Gastrocnemius medialis (tissue), 4 donors: ENCODE measurements around the gene LAMB1. TPM values are rescaled to one million over a fixed set of nuclear protein-coding genes. Genes with fewer than 3 reads are reported as not detected.

Experiments used
- ATAC-seq, 2 donors: fragments of 150-250 bp; one replicate each; pipeline ENCODE4 v1.9.1; 2016
- DNase-seq, 2 donors: peaks; one replicate each; pipeline ENCODE4 v3.0.0-alpha.2; 2019
- H3K27ac ChIP-seq, 4 donors: fragments of 200-600 bp; sonication (generic); 1 replicate in 1 of 4; 2 replicates in 3 of 4; pipeline ENCODE4 v1.5.1; 2016 to 2018; ENCODE audit warnings: mild to moderate bottlenecking in 2 of 4, moderate library complexity in 1 of 4
- H3K27me3 ChIP-seq, 3 donors: fragments of 200-600 bp; sonication (generic) in 2 of 3; 1 replicate in 1 of 3; 2 replicates in 2 of 3; pipeline versions ENCODE4 v1.5.1 to v1.6.0; 2016 to 2019; ENCODE audit warnings: mild to moderate bottlenecking in 1 of 3, moderate library complexity in 1 of 3
- H3K36me3 ChIP-seq, 2 donors: fragments of 200-600 bp; sonication (generic) in 1 of 2; one replicate each; pipeline ENCODE4 v1.5.1; 2017 to 2018
- H3K4me1 ChIP-seq, 2 donors: fragments of 200-600 bp; sonication (generic) in 1 of 2; one replicate each; pipeline ENCODE4 v1.5.1; 2016 to 2017; ENCODE audit warnings: mild to moderate bottlenecking in 2 of 2
- H3K4me3 ChIP-seq, 4 donors: fragments of 200-600 bp; sonication (generic) in 3 of 4; 1 replicate in 1 of 4; 2 replicates in 3 of 4; pipeline ENCODE4 v1.5.1; 2016 to 2019; ENCODE audit warnings: mild to moderate bottlenecking in 2 of 4
- H3K9me3 ChIP-seq, 3 donors: fragments of 200-600 bp; sonication (generic) in 2 of 3; 1 replicate in 1 of 3; 2 replicates in 2 of 3; pipeline ENCODE4 v1.5.1; 2016 to 2019
- CTCF ChIP-seq, 5 experiments: fragments of 450-650 bp in 3 of 5; fragments of 200-600 bp in 2 of 5; sonication (generic) in 2 of 5; IDR thresholded peaks in 4 of 5; conservative IDR thresholded peaks in 1 of 5; 1 replicate in 4 of 5; 2 replicates in 1 of 5; pipeline ENCODE4 v1.5.1; 2016 to 2019; ENCODE audit warnings: antibody characterized with exemption in 5 of 5, mild to moderate bottlenecking in 3 of 5, moderate library complexity in 3 of 5
- POLR2A ChIP-seq, 2 donors: fragments of 450-650 bp; IDR thresholded peaks; one replicate each; pipeline ENCODE4 v1.6.1; 2017; ENCODE audit warnings: antibody characterized with exemption in 2 of 2, mild to moderate bottlenecking in 2 of 2, moderate library complexity in 2 of 2
- in situ Hi-C, 4 donors: fragments of 200-750 bp; cut with MboI; loops; one replicate each; pipeline versions ENCODE4 v1.15.0 to v1.8.0; 2017; ENCODE audit warnings: low sequenced_read_pairs in 4 of 4
- intact Hi-C: fragments of 100-400 bp; cut with DNase I; formaldehyde crosslinking; loops from one replicate; pipeline ENCODE4 v1.15.1; 2023; ENCODE audit warnings: low total_unique reads
- total RNA-seq, 4 donors: library from RNA; depleted of rRNA; stranded (reverse); fragments of >200 nt; gene quantifications; one replicate each; pipeline versions ENCODE4 v1.1.0 to v1.2.3, GENCODE V29; 2016

The LAMB1 gene
- total RNA-seq, 4 donors from 2014 or later: 14.5 to 56.6 (median 29.8) TPM

- Histone ChIP-seq H3K36me3 (peaks cover 0 to 8% of the 10 kb centered on the region in 2 donors), H3K9me3 (no peaks in the 10 kb centered on the region), H3K27me3 (no peaks in the 10 kb centered on the region), H3K27ac (no peak overlapping the region), H3K4me1 (peaks cover 3% of the 10 kb centered on the region in 2 donors), H3K4me3 (no peak overlapping the region)
- ATAC-seq: no peak
- intact Hi-C loops: no loop called here
- in situ Hi-C loops: no loop called here
- no peak for DNase-seq
- TF ChIP-seq CTCF (IDR thresholded peaks at IDR 0.05 in 4 of 5, conservative IDR thresholded peaks at IDR 0.05 in 1 of 5): no peak
- TF ChIP-seq POLR2A (IDR thresholded peaks at IDR 0.05): no peak
Measured at GRCh38 chr7:107953265-107953923, 49.6 kb downstream of the LAMB1 start.

- DNase-seq: no peak
- H3K27ac ChIP-seq: no peak overlapping the region
- in situ Hi-C loops: no loop called here
- no peak for TF ChIP-seq POLR2A (IDR thresholded peaks at IDR 0.05)
- TF ChIP-seq CTCF (IDR thresholded peaks at IDR 0.05 in 4 of 5, conservative IDR thresholded peaks at IDR 0.05 in 1 of 5): no peak
- H3K27me3 ChIP-seq: no peaks in the 10 kb centered on the region
- peaks cover 0 to 8% of the 10 kb centered on the region in 2 donors for H3K36me3 ChIP-seq
- H3K9me3 ChIP-seq: no peaks in the 10 kb centered on the region
- ATAC-seq: no peak
- H3K4me3 ChIP-seq: no peak overlapping the region
- no peaks in the 10 kb centered on the region for H3K4me1 ChIP-seq
- intact Hi-C loops: no loop called here
Measured at GRCh38 chr7:107951896-107952295, 51.1 kb downstream of the LAMB1 start.

- DNase-seq: no peak
- no peak for ATAC-seq
- intact Hi-C loops (no loop called here), in situ Hi-C loops (no loop called here)
- Histone ChIP-seq H3K4me1 (no peaks in the 10 kb centered on the region), H3K36me3 (peaks cover 0 to 8% of the 10 kb centered on the region in 2 donors), H3K27me3 (no peaks in the 10 kb centered on the region), H3K27ac (no peak overlapping the region), H3K9me3 (no peaks in the 10 kb centered on the region), H3K4me3 (no peak overlapping the region)
- no peak for TF ChIP-seq CTCF (IDR thresholded peaks at IDR 0.05 in 4 of 5, conservative IDR thresholded peaks at IDR 0.05 in 1 of 5)
- no peak for TF ChIP-seq POLR2A (IDR thresholded peaks at IDR 0.05)
Measured at GRCh38 chr7:107951172-107951787, 51.7 kb downstream of the LAMB1 start.

- H3K27ac ChIP-seq: no peak overlapping the region
- in situ Hi-C loops (no loop called here), intact Hi-C loops (no loop called here)
- no peaks in the 10 kb centered on the region for H3K9me3 ChIP-seq
- DNase-seq (no peak), ATAC-seq (no peak)
- H3K4me3 ChIP-seq: no peak overlapping the region
- H3K36me3 ChIP-seq: peaks cover 0 to 8% of the 10 kb centered on the region in 2 donors
- H3K4me1 ChIP-seq: peaks cover 0 to 6% of the 10 kb centered on the region in 2 donors
- H3K27me3 ChIP-seq: no peaks in the 10 kb centered on the region
- TF ChIP-seq CTCF (IDR thresholded peaks at IDR 0.05 in 4 of 5, conservative IDR thresholded peaks at IDR 0.05 in 1 of 5): no peak
- no peak for TF ChIP-seq POLR2A (IDR thresholded peaks at IDR 0.05)
Measured at GRCh38 chr7:107949443-107949935, 53.5 kb downstream of the LAMB1 start.
